K562 (cell line): Measurements from ENCODE around the gene MBOAT7. TPM values are rescaled to one million over a fixed set of nuclear protein-coding genes. Genes with fewer than 3 reads are reported as not detected.

Experiments
- HDGF ChIP-seq: fragments of 450-650 bp; IDR thresholded peaks from 2 replicates; pipeline ENCODE4 v1.6.1; 2016
- LEF1 ChIP-seq: fragments of 450-650 bp; IDR thresholded peaks from 2 replicates; pipeline ENCODE4 v1.6.1; 2016; ENCODE audit warnings: mild to moderate bottlenecking
- MBD2 ChIP-seq: sonication (generic); IDR thresholded peaks from 2 replicates; pipeline ENCODE4 v1.6.1; 2016; ENCODE audit warnings: low read depth, borderline replicate concordance
- NEUROD1 ChIP-seq: fragments of 150-350 bp; IDR thresholded peaks from 2 replicates; pipeline ENCODE4 v1.6.1; 2014; ENCODE audit warnings: borderline replicate concordance, low read length, low read depth; ENCODE audit not compliant: partially characterized antibody
- NFE2L1 ChIP-seq: fragments of 450-650 bp; IDR thresholded peaks from 2 replicates; pipeline ENCODE4 v1.6.1; 2016; ENCODE audit warnings: missing genetic modification characterization, low read depth, mild to moderate bottlenecking, missing compliant biosample characterization, moderate library complexity, borderline replicate concordance
- WHSC1 ChIP-seq: IDR thresholded peaks from one replicate; pipeline ENCODE4 v1.6.1; 2012; ENCODE audit warnings: low read length, control low read depth, inconsistent platforms
- ZBTB8A ChIP-seq: fragments of 450-650 bp; IDR thresholded peaks from 2 replicates; pipeline ENCODE4 v1.6.1; 2018; ENCODE audit warnings: mild to moderate bottlenecking, moderate library complexity; ENCODE audit not compliant: partially characterized antibody
- ZNF384 ChIP-seq: IDR thresholded peaks from 2 replicates; pipeline ENCODE4 v1.6.1; 2012; ENCODE audit warnings: low read depth, low read length, improper control_type of control experiment
- ZNF699 ChIP-seq: fragments of 250-450 bp; sonication (Bioruptor Pico); IDR thresholded peaks from 2 replicates; pipeline ENCODE4 v1.8.0; 2021; ENCODE audit warnings: mild to moderate bottlenecking, moderate library complexity; ENCODE audit not compliant: insufficient replicate concordance
- ZNF780A ChIP-seq: fragments of 250-450 bp; sonication (Bioruptor Pico); IDR thresholded peaks from 2 replicates; pipeline ENCODE4 v1.5.0; 2021; ENCODE audit warnings: mild to moderate bottlenecking
- polyA plus RNA-seq, 8 experiments: library from polyadenylated mRNA; depleted of rRNA in 4 of 8; stranded (reverse) in 5 of 8; unstranded in 3 of 8; fragments of >200 nt; fragmentation: Nextera tagmentation in 2 of 8; fragmentation: Illumina TruSeq in 1 of 8; extraction: Ambion mirVana in 2 of 8; extraction: Trizol in 1 of 8; gene quantifications; 2 replicates each; pipeline versions ENCODE4 v1.2.1 to v1.2.3, GENCODE V29; 2011 to 2014; ENCODE audit warnings: inconsistent platforms in 1 of 8, missing spikeins in 1 of 8
- total RNA-seq, 7 experiments: library from RNA; depleted of rRNA in 6 of 7; stranded (reverse); fragments of >200 nt in 6 of 7; fragmentation: Illumina TruSeq in 2 of 7; extraction: Trizol in 2 of 7; gene quantifications; 2 replicates each; pipeline versions ENCODE4 v1.2.1 to v1.2.3, GENCODE V29; 2011 to 2021; ENCODE audit warnings: low replicate concordance in 1 of 7
- TF ChIP-seq, protein P1 (sequence below): fragments of 450-650 bp; IDR thresholded peaks from 2 replicates; pipeline ENCODE4 v1.6.1; 2017; ENCODE audit warnings: antibody characterized with exemption
- TF ChIP-seq, protein P2 (sequence below): conservative IDR thresholded peaks from 2 replicates; pipeline ENCODE4 v1.6.1; 2011; ENCODE audit warnings: low read depth, mild to moderate bottlenecking, low read length; ENCODE audit not compliant: control insufficient read depth
- TF ChIP-seq, protein P3 (sequence below): sonication (generic); formaldehyde crosslinking; IDR thresholded peaks from 2 replicates; pipeline ENCODE4 v1.8.1; 2023; ENCODE audit warnings: mild to moderate bottlenecking, missing genetic modification reagents
- TF ChIP-seq, protein P4 (sequence below): fragments of 200-400 bp; formaldehyde crosslinking; IDR thresholded peaks from 2 replicates; pipeline ENCODE4 v1.6.1; 2017; ENCODE audit warnings: mild to moderate bottlenecking, low read depth, low read length, moderate library complexity
- TF ChIP-seq, protein P5 (sequence below): sonication (generic); formaldehyde crosslinking; IDR thresholded peaks from 2 replicates; pipeline ENCODE4 v1.8.1; 2023; ENCODE audit warnings: mild to moderate bottlenecking, missing genetic modification reagents
- TF ChIP-seq, protein P6 (sequence below): sonication (generic); formaldehyde crosslinking; IDR thresholded peaks from 2 replicates; pipeline ENCODE4 v1.9.0; 2022; ENCODE audit warnings: mild to moderate bottlenecking, missing genetic modification reagents

The MBOAT7 gene
- total and polyA plus RNA-seq, 9 of the 15 experiments (the other 6 are each of a cell fraction or from before 2014, with no cell fraction given): 1.4 to 153 (median 56.1) TPM

DNA sequence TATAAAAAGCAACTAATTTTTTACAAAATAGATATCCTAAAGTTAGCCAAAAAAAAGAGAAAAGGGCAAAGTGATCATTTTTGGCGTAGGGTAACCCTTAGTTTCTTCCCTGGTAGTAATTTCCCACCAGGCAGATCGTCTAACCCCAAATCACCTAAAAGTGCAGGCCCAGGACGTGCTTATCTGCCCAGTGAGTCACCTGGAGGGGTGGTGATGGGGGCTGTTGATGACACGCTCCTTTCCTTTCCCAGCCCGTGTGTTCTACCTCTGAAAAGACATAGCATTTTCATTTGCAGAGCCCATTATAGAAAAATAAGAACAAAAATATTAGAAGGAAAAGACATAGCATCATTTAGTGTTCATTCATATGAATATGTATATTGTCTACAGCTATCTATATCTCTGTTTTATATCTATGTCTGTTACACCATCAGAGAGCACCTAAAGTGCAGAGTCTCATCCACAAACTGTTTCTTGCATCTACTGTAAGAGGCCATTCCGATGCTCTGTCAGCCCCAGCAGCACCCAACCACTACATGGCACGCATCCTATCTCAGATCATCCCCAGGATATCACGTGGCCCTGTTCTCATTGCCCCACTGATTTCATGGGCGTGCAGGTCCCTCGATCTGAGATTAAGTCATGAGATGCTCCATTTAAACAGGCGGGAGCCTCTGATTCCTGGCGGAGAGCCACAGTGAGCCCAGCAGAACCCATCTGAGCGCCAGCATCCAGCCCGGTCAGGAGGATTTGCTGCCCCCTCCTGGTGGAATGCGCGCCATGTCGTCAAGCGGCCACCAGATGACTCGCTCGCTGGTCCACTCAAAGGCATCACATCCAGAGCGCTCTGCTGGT is 41.9 kb upstream of the MBOAT7 start (continued):
- TF ChIP-seq, protein P1, sequence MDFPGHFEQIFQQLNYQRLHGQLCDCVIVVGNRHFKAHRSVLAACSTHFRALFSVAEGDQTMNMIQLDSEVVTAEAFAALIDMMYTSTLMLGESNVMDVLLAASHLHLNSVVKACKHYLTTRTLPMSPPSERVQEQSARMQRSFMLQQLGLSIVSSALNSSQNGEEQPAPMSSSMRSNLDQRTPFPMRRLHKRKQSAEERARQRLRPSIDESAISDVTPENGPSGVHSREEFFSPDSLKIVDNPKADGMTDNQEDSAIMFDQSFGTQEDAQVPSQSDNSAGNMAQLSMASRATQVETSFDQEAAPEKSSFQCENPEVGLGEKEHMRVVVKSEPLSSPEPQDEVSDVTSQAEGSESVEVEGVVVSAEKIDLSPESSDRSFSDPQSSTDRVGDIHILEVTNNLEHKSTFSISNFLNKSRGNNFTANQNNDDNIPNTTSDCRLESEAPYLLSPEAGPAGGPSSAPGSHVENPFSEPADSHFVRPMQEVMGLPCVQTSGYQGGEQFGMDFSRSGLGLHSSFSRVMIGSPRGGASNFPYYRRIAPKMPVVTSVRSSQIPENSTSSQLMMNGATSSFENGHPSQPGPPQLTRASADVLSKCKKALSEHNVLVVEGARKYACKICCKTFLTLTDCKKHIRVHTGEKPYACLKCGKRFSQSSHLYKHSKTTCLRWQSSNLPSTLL: no peak
- TF ChIP-seq, protein P2, sequence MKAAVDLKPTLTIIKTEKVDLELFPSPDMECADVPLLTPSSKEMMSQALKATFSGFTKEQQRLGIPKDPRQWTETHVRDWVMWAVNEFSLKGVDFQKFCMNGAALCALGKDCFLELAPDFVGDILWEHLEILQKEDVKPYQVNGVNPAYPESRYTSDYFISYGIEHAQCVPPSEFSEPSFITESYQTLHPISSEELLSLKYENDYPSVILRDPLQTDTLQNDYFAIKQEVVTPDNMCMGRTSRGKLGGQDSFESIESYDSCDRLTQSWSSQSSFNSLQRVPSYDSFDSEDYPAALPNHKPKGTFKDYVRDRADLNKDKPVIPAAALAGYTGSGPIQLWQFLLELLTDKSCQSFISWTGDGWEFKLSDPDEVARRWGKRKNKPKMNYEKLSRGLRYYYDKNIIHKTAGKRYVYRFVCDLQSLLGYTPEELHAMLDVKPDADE: no peak
- TF ChIP-seq ZNF699 (CRISPR knock-in tag) (no peak), ZNF384 (no peak), NEUROD1 (peak; percentile 32), HDGF (no peak; the same call in 1 of the 2 replicates), ZBTB8A (no peak), MBD2 (no peak), LEF1 (no peak), ZNF780A (CRISPR knock-in tag) (no peak), NFE2L1 (tag) (no peak), WHSC1 (no peak)
- TF ChIP-seq, protein P3, sequence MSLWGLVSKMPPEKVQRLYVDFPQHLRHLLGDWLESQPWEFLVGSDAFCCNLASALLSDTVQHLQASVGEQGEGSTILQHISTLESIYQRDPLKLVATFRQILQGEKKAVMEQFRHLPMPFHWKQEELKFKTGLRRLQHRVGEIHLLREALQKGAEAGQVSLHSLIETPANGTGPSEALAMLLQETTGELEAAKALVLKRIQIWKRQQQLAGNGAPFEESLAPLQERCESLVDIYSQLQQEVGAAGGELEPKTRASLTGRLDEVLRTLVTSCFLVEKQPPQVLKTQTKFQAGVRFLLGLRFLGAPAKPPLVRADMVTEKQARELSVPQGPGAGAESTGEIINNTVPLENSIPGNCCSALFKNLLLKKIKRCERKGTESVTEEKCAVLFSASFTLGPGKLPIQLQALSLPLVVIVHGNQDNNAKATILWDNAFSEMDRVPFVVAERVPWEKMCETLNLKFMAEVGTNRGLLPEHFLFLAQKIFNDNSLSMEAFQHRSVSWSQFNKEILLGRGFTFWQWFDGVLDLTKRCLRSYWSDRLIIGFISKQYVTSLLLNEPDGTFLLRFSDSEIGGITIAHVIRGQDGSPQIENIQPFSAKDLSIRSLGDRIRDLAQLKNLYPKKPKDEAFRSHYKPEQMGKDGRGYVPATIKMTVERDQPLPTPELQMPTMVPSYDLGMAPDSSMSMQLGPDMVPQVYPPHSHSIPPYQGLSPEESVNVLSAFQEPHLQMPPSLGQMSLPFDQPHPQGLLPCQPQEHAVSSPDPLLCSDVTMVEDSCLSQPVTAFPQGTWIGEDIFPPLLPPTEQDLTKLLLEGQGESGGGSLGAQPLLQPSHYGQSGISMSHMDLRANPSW: no peak
- TF ChIP-seq, protein P4, sequence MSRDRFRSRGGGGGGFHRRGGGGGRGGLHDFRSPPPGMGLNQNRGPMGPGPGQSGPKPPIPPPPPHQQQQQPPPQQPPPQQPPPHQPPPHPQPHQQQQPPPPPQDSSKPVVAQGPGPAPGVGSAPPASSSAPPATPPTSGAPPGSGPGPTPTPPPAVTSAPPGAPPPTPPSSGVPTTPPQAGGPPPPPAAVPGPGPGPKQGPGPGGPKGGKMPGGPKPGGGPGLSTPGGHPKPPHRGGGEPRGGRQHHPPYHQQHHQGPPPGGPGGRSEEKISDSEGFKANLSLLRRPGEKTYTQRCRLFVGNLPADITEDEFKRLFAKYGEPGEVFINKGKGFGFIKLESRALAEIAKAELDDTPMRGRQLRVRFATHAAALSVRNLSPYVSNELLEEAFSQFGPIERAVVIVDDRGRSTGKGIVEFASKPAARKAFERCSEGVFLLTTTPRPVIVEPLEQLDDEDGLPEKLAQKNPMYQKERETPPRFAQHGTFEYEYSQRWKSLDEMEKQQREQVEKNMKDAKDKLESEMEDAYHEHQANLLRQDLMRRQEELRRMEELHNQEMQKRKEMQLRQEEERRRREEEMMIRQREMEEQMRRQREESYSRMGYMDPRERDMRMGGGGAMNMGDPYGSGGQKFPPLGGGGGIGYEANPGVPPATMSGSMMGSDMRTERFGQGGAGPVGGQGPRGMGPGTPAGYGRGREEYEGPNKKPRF: no peak
- TF ChIP-seq, protein P5, sequence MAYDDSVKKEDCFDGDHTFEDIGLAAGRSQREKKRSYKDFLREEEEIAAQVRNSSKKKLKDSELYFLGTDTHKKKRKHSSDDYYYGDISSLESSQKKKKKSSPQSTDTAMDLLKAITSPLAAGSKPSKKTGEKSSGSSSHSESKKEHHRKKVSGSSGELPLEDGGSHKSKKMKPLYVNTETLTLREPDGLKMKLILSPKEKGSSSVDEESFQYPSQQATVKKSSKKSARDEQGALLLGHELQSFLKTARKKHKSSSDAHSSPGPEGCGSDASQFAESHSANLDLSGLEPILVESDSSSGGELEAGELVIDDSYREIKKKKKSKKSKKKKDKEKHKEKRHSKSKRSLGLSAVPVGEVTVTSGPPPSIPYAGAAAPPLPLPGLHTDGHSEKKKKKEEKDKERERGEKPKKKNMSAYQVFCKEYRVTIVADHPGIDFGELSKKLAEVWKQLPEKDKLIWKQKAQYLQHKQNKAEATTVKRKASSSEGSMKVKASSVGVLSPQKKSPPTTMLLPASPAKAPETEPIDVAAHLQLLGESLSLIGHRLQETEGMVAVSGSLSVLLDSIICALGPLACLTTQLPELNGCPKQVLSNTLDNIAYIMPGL (CRISPR knock-in tag): no peak
- TF ChIP-seq, protein P6, sequence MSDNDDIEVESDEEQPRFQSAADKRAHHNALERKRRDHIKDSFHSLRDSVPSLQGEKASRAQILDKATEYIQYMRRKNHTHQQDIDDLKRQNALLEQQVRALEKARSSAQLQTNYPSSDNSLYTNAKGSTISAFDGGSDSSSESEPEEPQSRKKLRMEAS (CRISPR knock-in tag): 0 out of 2 replicates have a peak, but pooled peaks have one; percentile 1
